GM19463 (cell line): Measurements from ENCODE around the gene CD8A.

Source experiments
- ATAC-seq: cut with Tn5 transposase; IDR thresholded peaks from one replicate; pipeline ENCODE4 v1.9.1; 2021; ENCODE audit warnings: mild to moderate bottlenecking, moderate library complexity; ENCODE audit not compliant: unreplicated experiment

Gene CD8A

DNA sequence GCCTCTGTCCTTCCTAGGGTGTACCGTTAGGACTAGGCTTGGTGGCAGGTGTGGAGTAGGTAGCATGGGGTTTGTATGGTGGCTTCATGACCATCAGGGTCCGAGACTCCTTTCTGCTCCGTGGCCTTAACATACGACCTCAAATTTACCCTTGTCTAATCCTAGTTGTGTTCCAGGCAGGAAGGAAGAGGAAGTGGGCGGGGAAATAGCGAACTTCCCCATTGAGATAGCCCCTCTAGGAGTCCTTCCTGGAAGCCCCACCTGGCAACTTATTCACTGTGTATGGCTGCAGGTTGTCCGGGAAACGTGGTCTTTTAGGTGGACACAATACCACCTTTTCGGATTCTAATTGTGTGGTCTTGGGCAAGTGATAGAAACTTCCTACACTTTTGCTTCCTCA is 9.3 kb downstream of the CD8A start:
- no peak for ATAC-seq

DNA sequence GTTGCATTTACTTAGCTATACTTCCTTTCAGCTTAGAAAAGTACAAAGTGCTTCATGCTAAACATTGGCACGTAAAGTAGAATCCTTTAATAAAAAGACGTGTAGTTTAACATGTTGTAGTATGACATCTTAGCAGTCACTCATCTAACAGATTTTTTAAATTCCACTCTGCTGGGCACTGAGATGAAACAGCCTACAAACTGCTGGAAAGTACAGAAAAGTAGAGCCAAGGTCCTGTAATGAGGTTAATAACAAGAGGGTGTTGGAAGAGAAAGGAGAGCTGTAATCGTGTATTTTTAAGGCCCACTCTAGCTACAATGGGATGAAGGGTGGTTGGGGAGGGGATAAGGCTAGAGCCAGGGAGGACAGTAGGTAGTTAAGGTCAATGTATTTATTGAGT is 10.7 kb downstream of the CD8A start:
- no peak for ATAC-seq

DNA sequence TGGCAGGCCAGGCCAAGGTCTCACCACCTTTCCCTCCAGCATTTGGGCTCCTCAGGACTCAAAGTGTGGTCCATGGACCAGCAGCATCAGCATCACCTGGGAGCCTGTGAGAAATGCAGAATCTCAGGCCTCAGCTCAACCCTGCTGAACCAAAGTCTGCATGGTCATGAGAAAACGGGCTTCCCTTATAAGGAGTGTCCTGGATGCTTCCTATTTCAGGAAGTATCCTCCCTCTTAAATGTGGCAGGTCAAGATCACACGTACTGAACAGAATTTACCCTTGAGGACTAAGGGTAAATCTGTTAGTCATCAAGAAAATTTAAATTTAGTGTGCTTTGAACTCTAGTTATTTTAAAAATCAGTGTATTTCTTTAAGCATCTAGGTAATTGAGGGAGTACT is 11.8 kb downstream of the CD8A start:
- no peak for ATAC-seq

DNA sequence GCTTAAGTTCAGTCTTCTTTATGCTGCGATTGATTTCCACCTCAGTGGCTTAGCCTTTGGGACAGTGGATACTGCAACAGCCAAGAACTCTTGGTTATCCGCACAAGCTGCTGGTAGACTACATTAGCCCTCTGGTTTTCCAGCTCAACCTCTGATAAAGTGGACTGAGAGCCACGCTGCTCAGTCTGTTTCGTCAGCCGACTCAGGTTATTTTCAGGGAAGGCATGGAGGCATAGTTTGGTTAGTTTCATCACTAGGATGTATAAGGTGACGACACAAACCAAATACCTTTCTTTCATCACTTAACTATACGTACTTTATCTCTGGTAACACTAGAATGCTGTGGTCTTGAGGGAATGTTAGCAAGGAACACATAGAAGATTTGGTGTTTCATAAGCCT is 14.2 kb downstream of the CD8A start:
- ATAC-seq, result no peak

DNA sequence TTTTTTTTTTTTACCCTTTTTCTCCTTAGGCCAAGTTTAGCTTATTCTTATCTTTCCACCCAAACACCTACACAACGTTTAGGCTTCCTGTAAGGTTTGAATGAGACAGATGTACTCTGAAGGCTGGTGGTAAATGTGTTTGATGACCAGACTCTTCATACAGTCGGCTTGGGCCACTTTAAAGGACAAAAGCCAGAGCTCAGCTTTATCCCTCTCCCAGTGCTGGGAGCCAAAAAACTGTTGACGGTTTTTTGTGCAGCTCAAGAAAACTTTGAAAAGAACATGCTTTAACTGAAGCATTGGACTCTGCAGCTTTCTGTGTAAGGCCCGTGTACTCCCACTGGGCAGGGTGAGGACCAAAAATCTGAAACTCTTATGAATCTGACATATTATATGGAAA is 15.4 kb downstream of the CD8A start:
- no peak for ATAC-seq

DNA sequence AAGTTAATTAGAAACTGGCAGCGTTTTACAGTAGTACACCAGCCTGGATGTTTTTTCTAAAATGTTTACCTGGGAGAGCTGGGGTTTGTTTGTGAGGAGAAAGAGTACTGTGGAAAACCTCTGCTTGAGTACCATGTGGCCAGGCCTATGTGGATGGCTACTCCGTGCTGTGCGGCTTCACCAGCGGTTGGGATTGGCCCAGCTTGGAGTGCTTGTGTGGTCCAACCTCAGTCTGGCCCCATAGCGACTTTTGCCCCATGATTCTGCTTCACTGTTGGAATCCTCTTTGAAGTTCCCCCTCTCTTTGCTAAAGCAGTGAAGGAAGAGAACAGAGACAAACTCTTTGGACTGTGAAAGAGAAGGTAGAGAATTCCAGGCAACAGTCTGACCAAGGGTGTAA is 15.9 kb downstream of the CD8A start:
- no peak for ATAC-seq

DNA sequence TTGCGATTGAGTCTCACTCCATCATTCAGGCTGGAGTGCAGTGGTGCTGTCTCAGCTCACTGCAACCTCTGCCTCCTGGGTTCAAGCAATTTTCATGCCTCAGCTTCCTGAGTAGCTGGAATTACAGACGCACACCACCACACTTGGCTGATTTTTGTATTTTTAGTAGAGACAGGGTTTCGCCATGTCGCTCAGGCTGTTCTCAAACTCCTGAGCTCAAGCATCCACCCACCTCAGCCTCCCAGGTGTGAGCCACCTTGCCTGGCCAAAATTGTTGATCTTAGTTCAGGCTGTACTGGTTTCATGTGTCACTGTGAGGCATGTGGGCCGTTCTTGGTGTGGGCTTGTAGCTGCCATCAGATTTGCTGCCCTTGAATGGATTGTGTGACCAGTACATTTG is 18.1 kb downstream of the CD8A start:
- no peak for ATAC-seq

DNA sequence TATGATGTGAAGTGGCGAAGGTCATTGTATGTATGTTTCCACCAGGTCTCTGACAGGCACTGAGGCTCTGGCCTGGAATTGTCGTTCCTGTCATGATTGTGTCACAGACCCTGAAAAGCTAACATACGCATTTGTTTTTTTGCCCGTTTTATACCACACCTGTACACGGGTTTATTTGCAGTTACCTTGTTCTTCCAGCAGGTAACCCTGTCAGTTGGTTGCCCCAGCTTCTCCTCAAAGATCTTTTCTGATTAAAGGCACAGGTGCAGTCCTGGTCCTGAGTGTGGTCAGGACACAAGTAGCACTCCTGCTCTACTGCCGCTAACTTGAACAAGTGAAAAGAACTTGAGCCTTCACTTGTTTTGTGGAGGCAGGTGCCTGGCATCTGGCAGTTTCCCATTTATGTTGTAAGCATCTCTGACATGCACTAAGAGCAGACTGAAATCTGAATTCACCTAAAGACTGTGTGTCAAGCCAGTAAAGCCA is 19.9 kb downstream of the CD8A start:
- no peak for ATAC-seq

DNA sequence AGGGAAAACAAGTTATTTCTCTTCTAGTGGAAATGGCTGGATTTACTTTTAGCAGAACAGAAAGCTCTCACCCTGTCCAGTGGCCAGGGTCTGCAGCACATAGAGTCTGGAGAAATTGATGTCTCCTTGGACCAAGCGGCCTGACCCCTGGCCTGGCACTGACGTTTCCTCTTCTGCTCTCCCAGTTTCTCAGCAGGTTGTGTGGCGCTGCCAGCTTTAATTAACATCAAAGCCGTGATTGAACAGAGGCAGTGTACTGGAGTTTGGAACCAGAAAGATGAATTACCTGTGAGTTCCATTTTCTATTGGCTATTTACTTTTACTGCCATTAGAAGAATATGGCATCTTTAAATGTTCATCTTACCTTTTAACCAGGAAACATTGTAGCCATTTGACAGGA is 20.9 kb downstream of the CD8A start:
- no peak for ATAC-seq

DNA sequence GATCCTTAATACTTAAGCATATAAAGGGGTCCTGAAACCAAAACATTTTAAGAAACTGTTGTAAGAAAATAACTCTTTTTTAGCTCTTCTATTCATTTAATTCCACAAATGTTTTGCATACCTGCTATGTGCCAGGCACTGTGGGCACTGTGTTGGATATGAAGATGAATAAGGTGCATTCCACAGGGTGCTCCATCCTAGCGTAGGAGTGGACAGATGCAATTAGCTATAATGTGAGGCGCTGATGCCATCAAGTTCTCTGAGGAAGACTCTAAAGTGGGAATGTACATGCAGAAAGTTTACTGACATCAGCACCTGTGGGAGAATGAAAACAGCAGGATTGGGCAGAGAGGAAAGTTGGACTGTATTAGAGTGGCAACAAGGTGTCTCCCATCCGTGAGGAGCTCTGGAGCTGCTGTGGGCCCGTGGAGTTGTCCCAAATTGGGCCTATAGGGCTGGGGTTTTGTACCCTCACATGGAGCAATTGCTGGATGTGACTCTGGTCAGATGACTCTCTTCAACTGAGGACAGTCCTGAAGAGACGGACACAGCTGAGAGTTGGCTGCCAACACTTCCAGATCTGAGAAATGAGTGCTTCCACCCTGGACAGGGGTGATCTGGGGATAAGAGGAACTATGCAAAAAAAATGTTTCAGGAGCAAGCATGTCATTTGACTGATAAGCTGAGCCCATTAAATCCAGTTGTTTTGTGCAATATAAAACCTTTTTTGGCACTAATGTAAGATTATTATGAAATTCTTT is 22.3 kb downstream of the CD8A start:
- no peak for ATAC-seq

DNA sequence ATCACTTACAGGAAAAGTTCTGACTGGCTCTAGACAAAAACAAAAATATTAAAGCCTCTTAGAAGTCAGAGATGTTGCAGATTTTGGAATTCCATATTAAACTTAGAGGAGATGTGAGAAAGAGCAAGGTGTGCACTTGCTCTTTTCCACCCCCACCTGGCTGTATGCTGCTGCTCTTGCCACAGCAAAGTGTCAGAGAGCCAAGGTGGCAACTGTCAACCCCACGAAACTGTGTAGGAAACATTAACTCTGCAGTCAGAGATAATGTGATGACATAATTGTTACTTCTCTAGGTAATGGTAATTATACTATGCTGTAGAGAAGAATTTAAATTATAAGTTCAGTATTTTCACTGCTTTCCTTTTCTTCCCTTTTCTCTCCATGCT is 25.4 kb downstream of the CD8A start:
- ATAC-seq, result no peak

DNA sequence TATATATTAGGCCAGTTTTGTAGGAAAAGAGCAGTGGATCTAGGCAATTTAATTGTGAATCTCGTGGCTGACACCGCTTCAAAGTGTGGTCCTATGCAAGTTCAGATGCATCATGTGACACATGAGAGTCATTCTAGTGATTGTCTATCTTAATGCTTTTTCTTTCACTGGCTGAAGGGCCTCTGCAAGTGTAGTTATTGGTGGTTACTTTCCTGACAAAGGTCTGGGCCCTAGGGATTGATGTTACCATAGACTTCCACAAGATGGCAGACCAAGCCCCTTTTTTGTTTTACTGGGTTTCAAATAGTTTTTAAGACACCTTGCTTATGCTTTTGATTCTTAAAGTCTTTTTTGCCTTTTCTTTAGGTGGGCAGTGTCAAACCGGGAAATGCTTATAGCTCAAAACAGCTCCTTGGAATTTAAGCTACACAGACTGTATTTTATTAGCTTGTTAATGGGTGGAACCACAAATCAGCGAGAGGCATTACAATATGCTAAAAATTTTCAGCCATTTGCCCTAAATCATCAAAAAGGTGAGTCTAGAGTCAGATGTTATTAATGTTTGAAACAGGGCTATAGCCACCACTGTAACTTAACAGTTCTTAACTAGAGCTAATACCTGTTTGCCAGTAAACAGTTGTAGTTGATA is 25.9 kb downstream of the CD8A start:
- peak; percentile 44 for ATAC-seq

DNA sequence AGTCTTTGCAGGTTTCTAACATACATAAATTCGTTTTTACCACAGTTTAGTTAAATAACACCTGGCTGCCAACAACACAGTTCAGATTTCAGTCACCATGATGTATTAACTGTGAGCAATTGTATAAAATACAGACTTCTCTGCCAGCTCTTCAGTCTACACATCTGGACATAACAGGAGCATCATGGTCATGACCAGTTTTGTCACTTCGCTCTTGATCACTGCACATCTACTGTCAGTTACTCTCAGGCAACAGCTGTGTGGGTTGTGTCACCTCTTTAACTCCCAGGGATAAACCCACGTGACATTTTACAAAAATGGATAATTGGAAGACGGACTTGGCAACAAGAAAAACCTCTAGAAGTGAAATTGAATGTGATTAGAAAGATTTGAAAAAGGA is 30.3 kb downstream of the CD8A start:
- no peak for ATAC-seq

DNA sequence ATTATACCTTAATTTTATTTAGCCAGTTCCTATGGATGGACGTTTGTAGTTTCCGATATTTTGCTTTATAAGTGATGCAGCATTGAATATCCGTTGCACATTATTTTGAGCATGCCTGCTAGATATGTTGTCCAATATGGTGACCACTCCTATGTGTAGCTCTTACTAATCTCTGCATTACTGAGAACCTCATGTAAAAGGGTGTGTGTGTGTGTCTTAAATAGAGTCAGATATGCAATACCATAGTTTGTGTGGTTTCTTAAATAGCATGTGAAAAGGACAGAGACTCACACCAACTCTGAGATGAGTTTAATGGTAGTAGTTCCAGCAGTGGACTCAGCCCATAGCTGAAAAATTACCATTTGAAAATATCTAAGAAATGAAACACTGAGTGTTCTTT is 32.3 kb downstream of the CD8A start:
- no peak for ATAC-seq

DNA sequence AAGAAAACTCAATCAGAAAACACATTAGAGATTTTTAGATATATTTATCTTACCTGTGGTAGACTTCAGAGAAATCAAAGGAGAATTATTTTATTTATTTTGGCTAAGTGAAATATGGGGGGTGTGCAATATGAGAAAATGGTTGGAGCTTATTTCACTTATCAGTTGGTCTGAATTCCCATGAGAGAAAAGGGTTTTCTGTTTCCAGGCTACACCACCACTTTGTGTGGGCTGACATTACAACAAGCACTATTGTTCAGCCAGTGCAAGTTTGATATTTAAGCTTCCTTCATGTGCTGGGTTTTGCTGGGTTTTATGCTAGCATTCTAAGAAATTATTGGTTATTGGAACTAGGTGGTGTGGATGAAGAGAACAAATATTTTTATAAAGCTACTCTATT is 37.1 kb downstream of the CD8A start:
- ATAC-seq, result no peak

DNA sequence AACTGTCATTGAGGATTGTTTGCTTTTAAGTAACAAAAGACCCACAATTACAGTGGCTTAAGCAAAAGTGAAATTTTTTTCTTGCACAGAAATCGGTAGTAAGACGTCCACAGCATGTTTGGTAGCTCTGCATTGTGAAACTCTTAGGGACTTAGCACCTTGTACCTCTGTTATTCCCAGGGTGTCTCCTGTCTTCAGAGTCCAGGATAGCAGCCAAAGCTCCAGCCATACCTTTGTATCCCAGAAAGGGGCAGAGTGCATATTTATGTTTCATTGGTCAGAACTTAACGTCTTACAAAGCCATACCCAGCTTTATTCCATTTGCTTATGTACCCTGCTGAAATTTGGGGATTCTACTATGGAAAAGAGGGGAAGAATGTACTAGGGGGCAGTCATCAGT is 37.8 kb downstream of the CD8A start:
- no peak for ATAC-seq

DNA sequence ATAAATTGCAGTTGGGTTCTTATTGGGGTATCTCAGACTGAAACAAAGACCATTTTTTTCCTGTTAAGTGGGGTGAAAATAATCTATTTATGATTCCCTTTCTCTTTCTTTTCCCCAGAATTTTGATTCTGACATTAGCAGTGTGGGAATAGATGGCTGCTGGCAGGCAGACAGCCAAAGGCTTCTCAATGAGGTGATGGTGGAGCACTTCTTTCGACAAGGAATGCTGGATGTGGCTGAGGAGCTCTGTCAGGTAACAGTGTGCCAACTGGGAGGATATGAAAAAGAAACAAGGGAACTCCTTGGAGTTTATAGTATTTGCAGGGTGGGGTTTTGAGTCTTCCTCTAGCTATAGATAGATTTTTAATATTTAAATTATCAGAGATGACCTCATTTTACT is 38.9 kb downstream of the CD8A start:
- no peak for ATAC-seq

DNA sequence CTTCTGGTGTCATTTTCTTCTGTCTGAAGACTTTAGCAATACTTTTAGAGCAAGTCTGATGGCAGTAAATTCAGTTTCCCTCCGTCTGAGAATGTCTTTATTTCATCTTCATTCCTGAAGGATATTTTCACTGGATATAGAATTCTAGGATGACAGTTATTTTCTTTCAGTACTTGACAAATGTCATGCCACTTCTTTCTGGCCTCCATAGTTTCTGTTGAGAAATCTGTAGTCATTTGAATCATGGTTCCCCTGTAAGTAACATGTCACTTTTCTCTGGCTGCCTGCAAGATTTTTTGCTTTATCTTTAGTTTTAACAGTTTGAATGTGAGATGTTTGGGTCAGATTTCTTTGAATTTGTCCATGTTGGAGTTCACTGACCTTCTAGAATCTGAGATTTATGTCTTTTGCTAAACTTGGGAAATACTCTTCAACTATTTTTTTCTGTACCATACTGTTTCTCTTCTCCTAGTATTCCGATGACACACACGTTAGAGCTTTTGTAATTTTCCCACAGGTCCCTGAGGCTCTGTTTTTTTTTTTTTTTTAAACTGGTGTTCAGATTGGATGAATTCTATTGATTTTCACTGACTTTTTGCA is 40.4 kb downstream of the CD8A start:
- ATAC-seq, result no peak

DNA sequence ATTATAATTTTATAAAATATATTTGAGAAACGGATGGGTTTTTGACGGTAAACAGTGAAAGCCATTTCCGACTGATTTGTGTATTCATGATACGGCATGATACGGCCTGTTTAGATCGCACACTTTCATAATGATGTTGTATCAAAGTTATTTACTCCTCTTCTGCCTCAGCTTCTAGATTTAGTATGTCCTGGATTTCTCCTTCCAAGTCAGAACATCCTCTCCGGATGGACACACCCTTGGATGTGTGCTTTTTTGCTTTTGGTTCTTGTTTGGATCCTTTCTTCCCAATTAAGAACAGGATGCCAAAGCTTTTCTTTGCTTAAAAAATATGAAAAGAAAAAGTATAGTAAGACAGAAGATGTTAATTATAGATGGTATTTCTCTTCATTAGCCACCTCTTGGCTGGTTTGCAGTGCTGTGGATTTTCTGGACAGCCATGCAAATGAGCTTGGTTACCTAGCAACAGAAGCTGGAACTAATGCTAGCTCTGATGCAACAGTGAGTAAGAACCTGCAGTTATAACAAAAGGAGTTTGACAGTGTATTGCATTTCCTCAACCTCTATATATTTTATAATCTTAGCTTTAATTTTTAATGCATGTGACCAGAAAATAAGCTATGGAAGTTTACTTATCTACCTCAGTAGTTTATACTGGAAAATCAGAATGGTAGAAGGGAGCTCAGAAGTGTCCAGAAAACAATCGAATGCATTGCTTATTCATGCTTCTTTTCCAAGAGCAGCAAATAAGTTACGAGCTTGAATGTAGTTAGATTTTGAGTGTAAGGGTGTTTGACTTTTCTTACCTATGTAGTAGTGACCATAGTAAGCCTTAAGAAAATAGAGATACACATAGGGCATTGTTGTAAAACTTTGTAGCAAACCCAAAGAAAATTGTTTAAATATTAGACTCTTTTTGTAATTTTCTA is 42.7 kb downstream of the CD8A start:
- ATAC-seq, result peak; percentile 63

DNA sequence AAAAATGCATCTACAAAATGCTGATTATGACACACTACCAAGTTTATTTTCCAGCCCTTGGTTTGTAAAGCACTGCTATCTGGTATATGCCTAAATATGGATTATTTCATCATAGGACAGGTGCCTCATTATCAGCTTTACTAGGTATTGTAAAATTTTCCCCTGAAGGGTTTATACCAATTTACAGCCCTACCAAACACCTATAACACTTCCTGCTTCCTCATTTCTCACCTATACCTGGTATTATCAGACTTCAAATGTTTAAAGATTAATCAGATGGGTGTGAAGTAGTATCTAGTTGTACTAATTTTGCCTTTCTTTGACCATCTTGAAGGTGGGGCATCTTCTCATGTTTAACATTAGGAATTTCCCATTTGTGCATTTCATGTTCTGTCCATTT is 43.8 kb downstream of the CD8A start:
- ATAC-seq, result no peak

DNA sequence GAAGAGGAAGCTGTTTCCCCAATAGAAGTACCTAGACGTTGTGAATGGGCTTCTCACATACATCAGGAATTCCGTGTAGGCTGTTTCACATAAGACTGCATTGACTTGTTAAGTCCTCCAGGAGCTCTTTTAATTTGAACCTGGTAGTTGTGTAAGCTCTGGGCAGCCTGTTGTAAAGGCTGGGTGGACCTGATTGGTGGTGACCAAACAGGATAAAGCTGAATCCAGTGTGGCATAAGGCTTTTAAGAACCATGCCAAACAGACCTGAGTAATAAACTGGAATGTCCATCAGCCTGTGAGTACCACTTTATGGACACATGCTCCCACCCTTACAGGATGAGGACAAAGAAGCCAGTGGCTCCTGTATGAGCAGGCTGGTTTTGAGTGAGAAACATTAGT is 46.6 kb downstream of the CD8A start:
- no peak for ATAC-seq
